Heart left ventricle (tissue), 16 donors: Measurements from ENCODE around the gene PRKAR1B. TPM values are rescaled to one million over a fixed set of nuclear protein-coding genes. Genes with fewer than 3 reads are reported as not detected.

Experiments
- ATAC-seq, 4 donors: fragments of 200-7000 bp; cut with Tn5 transposase; one replicate each; pipeline ENCODE4 v1.9.1; 2020 to 2022; ENCODE audit warnings: moderate library complexity in 4 of 4, mild to moderate bottlenecking in 3 of 4, moderate number of reproducible peaks in 1 of 4
- DNase-seq, 5 donors: peaks; one replicate each; pipeline ENCODE4 v3.0.0-alpha.2; 2020
- H3K27ac ChIP-seq, 12 donors: fragments of 200-600 bp; sonication (generic) in 4 of 12; one replicate each; pipeline versions ENCODE4 v1.5.0 to v1.8.0; 2016 to 2022; ENCODE audit warnings: mild to moderate bottlenecking in 2 of 12
- H3K27me3 ChIP-seq, 9 donors: fragments of 200-600 bp; sonication (generic) in 2 of 9; one replicate each; pipeline versions ENCODE4 v1.5.1 to v1.8.0; 2016 to 2022; ENCODE audit warnings: mild to moderate bottlenecking in 3 of 9
- H3K36me3 ChIP-seq, 9 donors: fragments of 200-600 bp; sonication (generic) in 2 of 9; one replicate each; pipeline versions ENCODE4 v1.5.0 to v1.8.0; 2018 to 2022; ENCODE audit warnings: mild to moderate bottlenecking in 2 of 9
- H3K4me1 ChIP-seq, 12 donors: fragments of 200-600 bp; sonication (generic) in 4 of 12; one replicate each; pipeline versions ENCODE4 v1.5.0 to v1.8.0; 2016 to 2022; ENCODE audit warnings: mild to moderate bottlenecking in 3 of 12
- H3K4me3 ChIP-seq, 12 donors: fragments of 200-600 bp; sonication (generic) in 4 of 12; one replicate each; pipeline versions ENCODE4 v1.5.0 to v1.8.0; 2017 to 2022; ENCODE audit warnings: mild to moderate bottlenecking in 9 of 12, moderate library complexity in 4 of 12
- H3K9me3 ChIP-seq, 12 donors: fragments of 200-600 bp; sonication (generic) in 4 of 12; one replicate each; pipeline versions ENCODE4 v1.5.0 to v1.8.0; 2016 to 2022; ENCODE audit warnings: mild to moderate bottlenecking in 1 of 12
- POLR2A ChIP-seq, 2 donors: fragments of 450-650 bp; IDR thresholded peaks; one replicate each; pipeline ENCODE4 v1.6.1; 2017; ENCODE audit warnings: antibody characterized with exemption in 2 of 2, mild to moderate bottlenecking in 2 of 2, moderate library complexity in 2 of 2
- WGBS, 4 donors: extraction: QIAGEN DNeasy Blood & Tissue Kit in 2 of 4; methylation state at CpG; one replicate each; pipeline versions ENCODE4 v1.1.5 to v1.1.7; 2013 to 2018; 5-methylcytosine and 5-hydroxymethylcytosine counted together
- intact Hi-C, 10 donors: fragments of 100-400 bp; cut with DNase I; formaldehyde crosslinking; loops; one replicate each; pipeline versions ENCODE4 v1.11.1 to v1.14.2; 2022
- polyA plus RNA-seq, 2 donors: library from polyadenylated mRNA; stranded (reverse); fragments of 200-250 nt; gene quantifications; one replicate each; pipeline ENCODE4 v1.2.3, GENCODE V29; 2013
- total RNA-seq, 9 donors: library from RNA; depleted of rRNA in 2 of 9; stranded (reverse); fragments of >200 nt in 2 of 9; fragmentation: NEBNext Ultra II Directional in 3 of 9; extraction: Animal tissue kit (Norgen Biotek cat#: 25700) in 3 of 9; gene quantifications; one replicate each; pipeline versions ENCODE4 v1.1.0 to v1.2.4, GENCODE V29; 2016 to 2023
- TF ChIP-seq, protein P1 (sequence below), 12 donors: fragments of 200-600 bp; sonication (generic) in 4 of 12; IDR thresholded peaks; one replicate each; pipeline versions ENCODE4 v1.5.0 to v1.8.0; 2018 to 2022; ENCODE audit warnings: antibody characterized with exemption in 12 of 12, mild to moderate bottlenecking in 5 of 12
- donor health status: ischemic (EF 13 %, LVEDD 7.1; RV severe dilation, severe dysfunction).
- donor health status: healthy with polysubstance abuse.
- donor health status: DM: no; HTN: yes; CAD: no.
- donor health status: DM: no; HTN: no; CAD: no.
- donor health status: ischemic (EF 25% LVEDD 6.9; RV normal size, moderate dysfunction).
- donor health status: ischemic (EF 25% LVEDD 5.7; RV mildly dilated, moderate dysfunction).
- donor health status: healthy.
- donor health status: DM: yes; HTN: yes; CAD: no.
- donor health status: ischemic (EF 35%, LVEDD 5.7; RV mildly dilated, moderate dysfunction).
- donor health status: nonischemic (EF 11% LVEDD 7.7; RV severe dilation, severe dysfunction).
- donor health status: DM: yes; HTN: yes; CAD: no.
- donor health status: PGD.
- donor health status: ischemic (EF 29% LVEDD 5.4; RV normal size, mild dysfunction).
- donor health status: nonischemic (EF 23%, LVEDD 6.1; RV moderate dilation, normal function).

Gene PRKAR1B
- total and polyA plus RNA-seq, 11 donors = 4.1 to 22.2 (median 17.9) TPM

GRCh38 chr7:761101-761500, 34.0 kb upstream of the PRKAR1B start:
- ATAC-seq = no peak
- H3K36me3 ChIP-seq = peaks cover 6 to 94% (median 85%) of the 10 kb centered on the region in 9 donors
- WGBS, 4 donors = 96 to 99% (median 97%) methylated on average over 12 of the region's 12 CpGs

DNA sequence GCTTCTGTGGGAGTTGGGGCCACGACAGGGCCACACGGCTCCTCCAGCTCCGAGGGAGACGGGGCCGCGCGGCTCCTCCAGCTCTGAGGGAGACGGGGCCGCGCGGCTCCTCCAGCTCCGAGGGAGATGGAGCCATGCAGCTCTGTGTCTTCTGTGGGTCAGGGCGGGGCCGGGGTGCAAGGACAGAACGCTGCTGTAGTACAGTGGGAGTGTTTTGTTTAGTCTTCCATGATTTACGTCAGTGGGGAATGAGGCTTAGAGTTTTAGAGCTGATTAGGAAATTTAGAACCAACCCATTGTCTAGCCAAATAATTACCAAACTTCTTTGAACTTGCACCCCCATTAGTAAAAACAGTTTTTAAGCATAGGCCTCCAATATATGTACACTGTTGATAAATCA, 32.9 kb upstream of the PRKAR1B start:
- TF ChIP-seq POLR2A (IDR thresholded peaks at IDR 0.05) = no peak
- TF ChIP-seq, protein P1, sequence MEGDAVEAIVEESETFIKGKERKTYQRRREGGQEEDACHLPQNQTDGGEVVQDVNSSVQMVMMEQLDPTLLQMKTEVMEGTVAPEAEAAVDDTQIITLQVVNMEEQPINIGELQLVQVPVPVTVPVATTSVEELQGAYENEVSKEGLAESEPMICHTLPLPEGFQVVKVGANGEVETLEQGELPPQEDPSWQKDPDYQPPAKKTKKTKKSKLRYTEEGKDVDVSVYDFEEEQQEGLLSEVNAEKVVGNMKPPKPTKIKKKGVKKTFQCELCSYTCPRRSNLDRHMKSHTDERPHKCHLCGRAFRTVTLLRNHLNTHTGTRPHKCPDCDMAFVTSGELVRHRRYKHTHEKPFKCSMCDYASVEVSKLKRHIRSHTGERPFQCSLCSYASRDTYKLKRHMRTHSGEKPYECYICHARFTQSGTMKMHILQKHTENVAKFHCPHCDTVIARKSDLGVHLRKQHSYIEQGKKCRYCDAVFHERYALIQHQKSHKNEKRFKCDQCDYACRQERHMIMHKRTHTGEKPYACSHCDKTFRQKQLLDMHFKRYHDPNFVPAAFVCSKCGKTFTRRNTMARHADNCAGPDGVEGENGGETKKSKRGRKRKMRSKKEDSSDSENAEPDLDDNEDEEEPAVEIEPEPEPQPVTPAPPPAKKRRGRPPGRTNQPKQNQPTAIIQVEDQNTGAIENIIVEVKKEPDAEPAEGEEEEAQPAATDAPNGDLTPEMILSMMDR (IDR thresholded peaks at IDR 0.05) = no peak
- Histone ChIP-seq H3K4me1 (no peaks in the 10 kb centered on the region), H3K9me3 (no peaks in the 10 kb centered on the region), H3K27me3 (no peaks in the 10 kb centered on the region), H3K4me3 (no peak overlapping the region), H3K27ac (no peak overlapping the region), H3K36me3 (peaks cover 6 to 90% (median 82%) of the 10 kb centered on the region in 9 donors)
- WGBS, 4 donors = 82 to 96% (median 90%) methylated on average over 16 of the region's 16 CpGs
- no peak for ATAC-seq
- DNase-seq = peak in 1 of 5 donors; percentile 37
- intact Hi-C loops = no loop called here

More at GRCh38 chr7:761101-761500, 34.0 kb upstream of the PRKAR1B start:
- Histone ChIP-seq H3K27me3 (no peaks in the 10 kb centered on the region), H3K4me1 (no peaks in the 10 kb centered on the region), H3K27ac (no peak overlapping the region), H3K9me3 (no peaks in the 10 kb centered on the region), H3K4me3 (no peak overlapping the region)
- TF ChIP-seq, protein P1 (IDR thresholded peaks at IDR 0.05) = no peak
- no peak for TF ChIP-seq POLR2A (IDR thresholded peaks at IDR 0.05)
- intact Hi-C loops = no loop called here
- DNase-seq = peak in 1 of 5 donors; percentile 30

DNA sequence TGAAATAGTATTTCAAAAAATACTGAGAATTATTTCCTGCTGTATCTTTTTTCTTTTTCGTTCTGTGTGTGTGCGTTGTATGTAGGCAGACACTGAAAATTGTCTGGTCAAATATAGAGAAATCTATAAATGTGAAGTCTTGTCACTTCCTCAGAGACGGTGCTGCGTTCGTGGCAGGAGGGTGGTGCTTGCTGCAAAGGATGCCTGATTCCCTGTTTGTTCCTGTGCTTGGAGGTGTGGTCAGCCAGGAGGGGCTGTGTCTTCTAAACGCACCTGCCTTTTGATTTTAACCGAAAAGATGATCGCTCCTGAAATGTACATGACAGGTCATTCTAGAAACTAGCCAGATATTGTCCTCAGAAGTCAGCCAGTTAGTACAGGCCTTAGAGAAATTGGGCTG, 32.5 kb upstream of the PRKAR1B start:
- TF ChIP-seq, protein P1 (IDR thresholded peaks at IDR 0.05) = no peak
- TF ChIP-seq POLR2A (IDR thresholded peaks at IDR 0.05) = no peak
- Histone ChIP-seq H3K4me3 (no peak overlapping the region), H3K27me3 (no peaks in the 10 kb centered on the region), H3K27ac (no peak overlapping the region), H3K36me3 (peaks cover 6 to 90% (median 82%) of the 10 kb centered on the region in 9 donors), H3K9me3 (no peaks in the 10 kb centered on the region), H3K4me1 (no peaks in the 10 kb centered on the region)
- DNase-seq (no peak), ATAC-seq (no peak)
- 87 to 93% (median 90%) methylated on average over 8 of the region's 8 CpGs for WGBS, 4 donors
- intact Hi-C loops = no loop called here

- TF ChIP-seq, protein P1 (IDR thresholded peaks at IDR 0.05) = no peak
- TF ChIP-seq POLR2A (IDR thresholded peaks at IDR 0.05) = no peak
- ATAC-seq (no peak), DNase-seq (peak in 1 of 5 donors; percentile 35)
- Histone ChIP-seq H3K9me3 (no peaks in the 10 kb centered on the region), H3K36me3 (peaks cover 3 to 85% (median 69%) of the 10 kb centered on the region in 9 donors), H3K4me1 (no peaks in the 10 kb centered on the region), H3K27ac (no peak overlapping the region), H3K4me3 (no peak overlapping the region), H3K27me3 (no peaks in the 10 kb centered on the region)
- 88 to 94% (median 92%) methylated on average over 19 of the region's 19 CpGs for WGBS, 4 donors
- intact Hi-C loops = no loop called here
Observed at GRCh38 chr7:757741-758163, 30.7 kb upstream of the PRKAR1B start.
